Stimulated activated CD8-positive, alpha-beta memory T cell treated with anti-CD3 and anti-CD28 coated beads, Interleukin-12 subunit alpha, Interleukin-12 subunit beta, amount 100 ng/mL, for 1 hour (primary cell): Measurements from ENCODE around the gene CSRP1.
"Not testable (repeated sequence)": the region's sequence is repeated elsewhere in the genome, so short reads cannot be mapped to it uniquely, and the experiment has no call there.

Source experiments
- DNase-seq: peaks from one replicate; pipeline ENCODE4 v3.0.0-alpha.2; 2020; ENCODE audit warnings: low read depth

Gene CSRP1

DNA sequence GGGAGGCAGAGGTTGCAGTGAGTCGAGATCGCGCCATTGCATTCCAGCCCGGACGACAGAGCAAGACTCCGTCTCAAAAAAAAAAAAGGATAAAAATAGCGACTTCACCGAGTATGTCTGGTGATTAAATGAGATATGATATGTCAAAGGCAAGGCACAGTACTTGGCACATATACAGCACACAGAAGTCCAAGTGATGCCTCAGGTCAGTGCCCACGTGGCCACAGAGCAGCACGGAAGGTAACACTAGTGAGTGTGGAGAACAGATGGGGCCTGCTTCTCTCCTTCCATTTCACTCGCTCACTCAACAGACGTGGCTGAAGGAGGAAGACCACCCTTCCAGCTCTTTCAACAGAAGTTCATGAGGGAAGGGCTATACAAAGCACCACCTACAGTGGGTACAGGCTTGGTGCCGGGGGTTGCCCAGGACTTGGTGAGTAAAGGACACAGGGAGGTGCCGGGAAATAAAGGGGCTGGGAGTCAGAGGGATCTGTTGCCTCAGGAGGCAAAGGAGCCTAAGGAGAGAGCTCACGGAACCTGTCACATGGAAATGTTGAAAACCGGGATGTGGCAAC lies 8.9 kb downstream of the CSRP1 start:
- no peak for DNase-seq

DNA sequence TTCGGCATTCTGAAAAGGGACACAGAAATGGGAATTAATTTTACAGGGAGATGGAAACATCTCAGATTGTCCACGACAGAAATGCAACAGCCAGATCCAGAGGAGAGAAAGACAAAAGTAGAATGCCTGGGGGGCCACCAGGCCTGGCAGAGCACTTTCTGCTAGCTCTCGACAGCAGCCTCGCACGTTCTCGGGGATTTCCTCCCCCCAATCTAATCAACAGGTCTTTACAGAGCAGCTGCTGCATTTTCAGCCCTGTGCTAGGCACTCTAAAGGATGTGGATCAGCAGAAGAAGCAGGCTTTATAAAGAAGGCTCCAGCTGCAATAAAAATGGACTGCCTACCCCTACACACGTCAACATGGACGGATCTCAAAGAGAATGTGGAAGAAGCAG lies 10.6 kb downstream of the CSRP1 start:
- no peak for DNase-seq

GRCh38 chr1:201495551-201496295 lies 11.2 kb downstream of the CSRP1 start:
- no peak for DNase-seq

DNA sequence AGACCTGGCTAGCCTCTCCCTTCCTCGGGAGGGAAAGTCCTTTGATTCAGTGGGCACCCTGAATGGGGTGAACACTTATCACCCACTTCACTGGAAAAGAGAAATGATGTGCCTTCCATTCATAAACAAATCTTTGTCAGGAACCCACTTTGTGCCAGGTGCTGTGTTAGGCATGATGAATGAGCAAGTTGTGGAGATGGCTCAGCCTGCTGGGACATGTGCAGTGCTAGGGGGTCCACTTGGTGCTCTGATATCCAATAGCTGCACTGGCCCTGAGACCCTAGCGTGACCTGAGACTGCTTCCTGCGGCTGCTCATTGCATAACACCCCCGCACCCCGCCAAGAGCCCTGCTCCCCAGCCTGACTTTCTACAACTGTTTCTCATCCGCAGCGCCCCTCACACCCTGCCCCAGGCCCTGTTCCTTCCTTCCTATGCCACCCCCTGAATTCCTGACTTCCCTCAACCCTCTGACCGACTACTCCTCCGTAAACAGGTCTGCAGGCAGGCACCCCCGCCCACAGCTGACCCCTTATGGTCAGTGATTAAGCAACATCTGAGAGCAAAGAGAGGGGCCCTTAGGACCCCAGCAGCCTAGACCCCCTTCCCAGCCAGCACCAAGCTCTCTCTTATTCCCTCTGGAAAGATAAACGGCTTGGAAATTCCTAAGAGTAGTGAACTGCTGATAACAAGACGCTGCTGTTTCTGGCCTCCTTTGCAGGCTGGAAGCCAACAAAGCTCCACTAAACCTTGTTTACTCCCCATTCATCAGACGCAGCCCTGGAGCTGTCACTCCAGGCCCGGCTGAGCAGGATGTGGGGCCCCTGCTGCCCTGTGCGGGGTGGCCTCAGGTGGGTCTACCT lies 12.9 kb downstream of the CSRP1 start:
- no peak for DNase-seq

GRCh38 chr1:201493026-201493656 lies 13.8 kb downstream of the CSRP1 start:
- not testable (repeated sequence) for DNase-seq

- no peak for DNase-seq
These were observed 14.9 kb downstream of the CSRP1 start for GRCh38 chr1:201491896-201492511.

DNA sequence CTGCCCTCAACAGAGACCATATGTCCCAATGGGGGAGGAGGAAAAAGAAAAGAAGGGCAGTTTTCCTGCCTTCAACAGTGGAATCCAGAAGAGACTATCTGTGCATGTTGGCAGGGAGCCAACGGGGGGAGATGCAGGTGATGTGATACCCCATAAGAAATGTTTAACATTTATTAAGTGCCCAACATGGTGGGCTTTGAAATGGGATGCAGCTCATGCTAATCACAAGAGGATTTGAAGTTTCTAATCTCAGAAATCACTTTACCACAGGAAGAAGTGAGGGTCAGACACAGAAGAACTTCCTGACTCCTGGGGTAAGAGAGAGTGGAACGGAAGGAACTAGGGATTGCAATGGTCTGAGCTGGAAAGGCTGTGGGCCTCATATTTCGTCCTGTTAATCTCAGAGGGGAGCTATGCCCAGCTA lies 16.2 kb downstream of the CSRP1 start:
- no peak for DNase-seq

GRCh38 chr1:201489643-201490261 lies 17.2 kb downstream of the CSRP1 start:
- no peak for DNase-seq

DNA sequence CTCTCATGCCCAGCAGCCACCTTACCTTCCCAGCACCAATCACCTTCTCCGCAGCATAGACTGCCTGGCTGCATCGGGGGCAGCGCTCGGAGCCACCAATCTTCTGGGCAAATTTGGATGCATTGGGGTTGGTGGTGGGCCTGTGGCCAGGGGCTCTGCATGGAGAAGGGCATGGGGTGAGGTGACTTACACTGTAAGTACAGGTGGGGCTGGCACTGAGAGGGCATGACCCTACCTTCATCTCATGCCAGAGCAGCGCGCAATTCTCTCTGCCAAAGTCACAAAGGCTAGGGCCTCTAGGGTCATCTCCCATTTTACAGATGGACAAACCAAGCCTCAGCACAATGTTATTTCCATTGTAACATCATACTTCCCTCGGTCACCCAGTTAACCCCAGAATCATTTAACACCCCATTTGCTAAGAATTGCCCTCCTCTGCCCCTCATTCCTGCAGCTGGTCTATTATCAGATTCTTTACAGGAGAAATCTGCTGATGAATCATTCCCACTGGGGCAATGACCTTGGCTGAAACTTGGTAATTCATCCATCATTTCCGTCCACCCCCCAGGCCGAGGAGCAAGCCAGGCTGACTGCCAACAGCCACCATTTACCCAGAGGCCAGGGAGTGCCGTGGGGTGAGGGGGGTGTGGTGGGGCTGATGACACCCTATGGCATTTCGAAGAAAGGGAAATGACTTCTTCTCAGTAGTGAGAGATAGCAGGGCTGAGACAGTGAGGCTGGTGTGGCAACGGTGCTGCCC lies 17.9 kb downstream of the CSRP1 start:
- no peak for DNase-seq

GRCh38 chr1:201487742-201488141 lies 19.2 kb downstream of the CSRP1 start:
- DNase-seq, result no peak

DNA sequence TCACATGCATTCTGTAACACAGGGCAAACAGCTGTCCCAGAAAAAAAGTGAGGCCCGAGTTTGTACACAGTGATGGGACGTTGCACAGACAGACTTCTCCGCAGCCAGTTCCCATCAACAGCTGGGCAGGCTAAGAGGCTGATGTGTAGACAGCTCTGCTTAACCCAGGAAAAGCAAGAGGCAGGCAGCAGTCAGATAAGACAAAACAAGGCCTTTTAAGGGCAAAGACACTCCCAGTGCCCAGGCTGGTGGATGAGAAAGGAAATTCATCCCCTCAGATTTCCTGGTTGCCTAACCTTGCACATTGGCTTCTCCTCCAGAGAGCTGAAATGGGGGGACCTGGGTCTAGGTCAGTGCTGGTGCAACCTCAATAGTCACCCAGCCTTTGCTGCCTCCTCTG lies 20.7 kb downstream of the CSRP1 start:
- DNase-seq, result no peak

GRCh38 chr1:201485184-201485774 lies 21.6 kb downstream of the CSRP1 start:
- DNase-seq, result no peak

GRCh38 chr1:201483373-201483949 lies 23.5 kb downstream of the CSRP1 start:
- DNase-seq, result no peak

DNA sequence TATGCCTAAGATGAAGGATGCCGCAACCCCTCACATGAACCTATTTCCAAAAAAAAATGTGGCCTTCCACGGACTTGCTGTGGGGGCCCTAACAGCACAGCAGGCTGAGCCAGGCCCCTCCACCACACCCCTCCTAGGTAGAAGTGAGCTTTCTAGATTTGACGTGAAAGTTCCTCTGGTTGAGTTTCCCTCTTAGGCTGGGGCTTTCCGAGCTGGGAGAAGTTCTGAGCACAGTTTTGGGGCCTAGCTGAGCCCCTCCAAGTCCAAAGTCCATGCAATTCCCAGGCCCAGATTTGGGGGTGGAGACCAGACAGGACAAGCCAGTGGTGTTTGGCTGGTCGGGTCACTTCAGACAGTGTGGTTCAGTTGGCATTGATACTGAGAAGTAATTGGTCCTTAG lies 24.2 kb downstream of the CSRP1 start:
- no peak for DNase-seq

DNA sequence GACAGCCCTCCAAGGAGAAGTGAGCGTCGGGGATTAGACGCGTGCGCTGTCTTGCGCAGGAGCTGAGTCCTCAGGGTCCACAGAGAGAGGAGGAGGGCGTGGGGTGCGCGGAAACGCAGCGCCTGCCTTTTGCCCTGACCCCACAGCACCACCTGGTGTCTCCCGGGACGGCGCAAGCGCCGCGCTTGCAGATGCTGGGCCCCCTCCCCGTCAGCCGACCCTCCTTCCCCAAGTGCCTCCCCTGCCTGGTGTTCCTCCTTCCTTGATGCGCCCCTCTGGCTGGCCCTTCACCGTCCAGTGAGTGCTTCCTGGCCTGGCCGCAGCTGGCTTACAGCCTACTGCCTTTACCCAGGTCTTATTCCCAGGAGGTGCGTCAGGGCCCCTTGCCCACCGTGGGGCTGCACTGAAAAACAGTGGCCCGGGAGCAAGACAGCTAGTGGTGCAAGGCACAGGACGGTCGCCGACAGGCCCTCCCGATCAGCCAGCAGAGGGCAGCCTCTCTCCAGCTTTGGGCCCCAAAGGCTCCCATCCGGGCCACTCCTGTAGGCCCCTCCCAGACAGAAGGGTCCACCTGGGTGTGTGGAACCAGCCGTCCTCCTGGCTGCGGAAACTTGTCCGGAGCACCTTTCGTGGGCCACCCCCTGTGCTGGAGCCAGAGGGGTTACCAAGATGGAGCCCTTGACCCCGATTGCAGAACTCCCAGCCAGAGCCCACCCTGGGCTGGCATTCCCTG lies 25.0 kb downstream of the CSRP1 start:
- DNase-seq, result peak; percentile 63

DNA sequence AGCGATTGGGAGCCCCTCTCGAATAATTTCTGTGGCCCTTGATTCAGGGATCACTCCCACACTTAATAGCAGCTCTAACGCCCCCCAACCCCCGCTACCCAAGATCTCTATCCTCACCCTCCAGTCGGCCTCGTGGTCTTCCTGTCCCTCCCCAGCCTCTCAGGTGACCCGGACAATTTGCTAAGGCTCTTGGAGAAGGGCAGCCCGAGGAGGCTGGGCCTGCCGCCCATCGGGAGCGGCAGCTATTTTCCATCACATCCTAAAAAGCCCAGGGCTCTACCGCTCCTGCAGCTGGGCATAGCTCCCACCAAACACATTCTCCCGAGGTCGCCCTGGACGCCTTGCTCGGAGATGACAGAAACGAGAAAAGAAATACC lies 25.9 kb downstream of the CSRP1 start:
- DNase-seq, result no peak

- DNase-seq, result peak; percentile 39
These were observed 26.5 kb downstream of the CSRP1 start for GRCh38 chr1:201480231-201481003.

GRCh38 chr1:201479201-201479730 lies 27.7 kb downstream of the CSRP1 start:
- DNase-seq, result no peak
